Activated CD4-positive, CD25-positive, alpha-beta regulatory T cell (primary cell): ENCODE measurements around the gene ZGPAT.
A peak's percentile ranks its signal among the peaks of the same experiment; 100 is the strongest.
"Not testable (repeated sequence)": the region's sequence is repeated elsewhere in the genome, so short reads cannot be mapped to it uniquely, and the experiment has no call there.

Experiments used
- DNase-seq, 4 experiments: peaks; one replicate each; lab custom pipeline; 2025; lab: John Stamatoyannopoulos, UW

The ZGPAT gene

GRCh38 chr20:63707558-63708300, at the start of gene ZGPAT, which contains the start of gene ARFRP1:
TSS of gene ZGPAT (plus strand) at chr20:63708039. CDS start at chr20:63708581, 542 bp downstream.
TSS of gene ARFRP1 (minus strand) at chr20:63707976. CDS start at chr20:63707091, 885 bp downstream.
- DNase-seq: peak; percentile 71 to 88 (median 78)

- no peak for DNase-seq
These were observed 49.1 kb upstream of the ZGPAT start for GRCh38 chr20:63658749-63659187.

- DNase-seq: no peak
These were observed 48.5 kb upstream of the ZGPAT start for GRCh38 chr20:63659370-63659769.

- DNase-seq: not testable (repeated sequence)
These were observed 47.7 kb upstream of the ZGPAT start for GRCh38 chr20:63660174-63660573.

GRCh38 chr20:63660622-63661021, 47.2 kb upstream of the ZGPAT start:
- DNase-seq: no peak

GRCh38 chr20:63661108-63661507, 46.7 kb upstream of the ZGPAT start:
- no peak for DNase-seq

GRCh38 chr20:63661959-63662812, 45.7 kb upstream of the ZGPAT start:
- DNase-seq: no peak

GRCh38 chr20:63662813-63663189, 45.0 kb upstream of the ZGPAT start:
- DNase-seq: no peak

GRCh38 chr20:63663332-63664066, 44.3 kb upstream of the ZGPAT start:
- DNase-seq: no peak

GRCh38 chr20:63664143-63664851, 43.5 kb upstream of the ZGPAT start:
- no peak for DNase-seq

GRCh38 chr20:63664861-63665594, 42.8 kb upstream of the ZGPAT start:
- DNase-seq: no peak

- DNase-seq: no peak
These were observed 42.1 kb upstream of the ZGPAT start for GRCh38 chr20:63665708-63666107.

- no peak for DNase-seq
These were observed 40.0 kb upstream of the ZGPAT start for GRCh38 chr20:63667858-63668257.

- no peak for DNase-seq
These were observed 39.5 kb upstream of the ZGPAT start for GRCh38 chr20:63668351-63668750.

GRCh38 chr20:63671695-63672094, 36.1 kb upstream of the ZGPAT start:
- DNase-seq: not testable (repeated sequence)

- no peak for DNase-seq
These were observed 35.2 kb upstream of the ZGPAT start for GRCh38 chr20:63672666-63673065.

- DNase-seq: no peak
These were observed 33.9 kb upstream of the ZGPAT start for GRCh38 chr20:63673951-63674350.

- no peak for DNase-seq
These were observed 32.0 kb upstream of the ZGPAT start for GRCh38 chr20:63675681-63676368.

- no peak for DNase-seq
These were observed 29.8 kb upstream of the ZGPAT start for GRCh38 chr20:63678071-63678470.
